ENCODE measurements around the gene NEURL1B. TPM values are rescaled to one million over a fixed set of nuclear protein-coding genes. Genes with fewer than 3 reads are reported as not detected.

Gene NEURL1B
- polyA plus RNA-seq, 2 of the 4 experiments (the other 2 are of a cell fraction): 0.89 to 2.1 TPM

DNA sequence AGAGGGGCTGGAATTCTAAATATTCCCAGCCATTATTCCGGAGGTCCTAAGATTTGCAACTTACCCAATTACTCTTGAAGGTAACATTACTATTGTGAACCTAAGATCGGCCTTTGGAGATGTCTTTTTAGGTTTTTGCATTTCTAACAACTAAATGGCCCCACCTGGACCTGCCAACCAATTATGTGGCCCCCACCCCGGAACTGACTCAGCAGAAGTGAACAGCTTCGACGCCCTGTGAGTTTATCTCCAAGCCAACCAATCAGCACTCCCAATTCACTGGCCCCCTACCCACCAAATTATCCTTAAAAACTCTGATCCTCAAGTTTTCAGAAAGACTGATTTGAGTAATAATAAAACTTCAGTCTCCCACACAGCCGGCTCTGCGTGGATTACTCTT, 62.9 kb downstream of the NEURL1B start:
- Histone ChIP-seq H3K27ac (no peak overlapping the region), H3K4me2 (no peak overlapping the region), H3K4me3 (no peak overlapping the region), H3K9me3 (no peaks in the 10 kb centered on the region), H3K4me1 (peaks cover 11% of the 10 kb centered on the region)
- ChIA-PET CTCF (interaction anchor here (1.0 to 11.9 kb wide), 6 partner anchors 7 to 229 kb away, joined by 3 to 480 read pairs (median 4); no protein-coding TSS in a partner anchor), POLR2A (no interaction called here)
- FAIRE-seq (no peak), DNase-seq (ENCODE audit: low read depth in 1 of 2, low spot score in 1 of 2) (no peak), ATAC-seq (no peak)
- WGBS (ENCODE audit: missing lambda C conversion rate): 89% methylated on average over 7 of the region's 7 CpGs
- no peak for TF ChIP-seq HDAC2 (IDR thresholded peaks at IDR 0.05)
- no peak for TF ChIP-seq POLR2A (IDR thresholded peaks at IDR 0.05; ENCODE audit: low read length)
- no peak for TF ChIP-seq PHF8 (IDR thresholded peaks at IDR 0.05; ENCODE audit: borderline replicate concordance, low read depth)
- TF ChIP-seq RCOR1 (IDR thresholded peaks at IDR 0.05; ENCODE audit: low read depth, low read length): no peak
- TF ChIP-seq JUN (IDR thresholded peaks at IDR 0.05): no peak
- TF ChIP-seq MAFK (IDR thresholded peaks at IDR 0.05; ENCODE audit: partially characterized antibody): no peak
- no peak for TF ChIP-seq EP300 (IDR thresholded peaks at IDR 0.05)
- TF ChIP-seq, protein P1, sequence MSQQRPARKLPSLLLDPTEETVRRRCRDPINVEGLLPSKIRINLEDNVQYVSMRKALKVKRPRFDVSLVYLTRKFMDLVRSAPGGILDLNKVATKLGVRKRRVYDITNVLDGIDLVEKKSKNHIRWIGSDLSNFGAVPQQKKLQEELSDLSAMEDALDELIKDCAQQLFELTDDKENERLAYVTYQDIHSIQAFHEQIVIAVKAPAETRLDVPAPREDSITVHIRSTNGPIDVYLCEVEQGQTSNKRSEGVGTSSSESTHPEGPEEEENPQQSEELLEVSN (IDR thresholded peaks at IDR 0.05; ENCODE audit: borderline replicate concordance, low read depth): no peak
- no peak for TF ChIP-seq EHF (CRISPR knock-in tag; IDR thresholded peaks at IDR 0.05)
- TF ChIP-seq ZFP36 (IDR thresholded peaks at IDR 0.05; ENCODE audit: borderline replicate concordance, partially characterized antibody): no peak
- TF ChIP-seq, protein P2, sequence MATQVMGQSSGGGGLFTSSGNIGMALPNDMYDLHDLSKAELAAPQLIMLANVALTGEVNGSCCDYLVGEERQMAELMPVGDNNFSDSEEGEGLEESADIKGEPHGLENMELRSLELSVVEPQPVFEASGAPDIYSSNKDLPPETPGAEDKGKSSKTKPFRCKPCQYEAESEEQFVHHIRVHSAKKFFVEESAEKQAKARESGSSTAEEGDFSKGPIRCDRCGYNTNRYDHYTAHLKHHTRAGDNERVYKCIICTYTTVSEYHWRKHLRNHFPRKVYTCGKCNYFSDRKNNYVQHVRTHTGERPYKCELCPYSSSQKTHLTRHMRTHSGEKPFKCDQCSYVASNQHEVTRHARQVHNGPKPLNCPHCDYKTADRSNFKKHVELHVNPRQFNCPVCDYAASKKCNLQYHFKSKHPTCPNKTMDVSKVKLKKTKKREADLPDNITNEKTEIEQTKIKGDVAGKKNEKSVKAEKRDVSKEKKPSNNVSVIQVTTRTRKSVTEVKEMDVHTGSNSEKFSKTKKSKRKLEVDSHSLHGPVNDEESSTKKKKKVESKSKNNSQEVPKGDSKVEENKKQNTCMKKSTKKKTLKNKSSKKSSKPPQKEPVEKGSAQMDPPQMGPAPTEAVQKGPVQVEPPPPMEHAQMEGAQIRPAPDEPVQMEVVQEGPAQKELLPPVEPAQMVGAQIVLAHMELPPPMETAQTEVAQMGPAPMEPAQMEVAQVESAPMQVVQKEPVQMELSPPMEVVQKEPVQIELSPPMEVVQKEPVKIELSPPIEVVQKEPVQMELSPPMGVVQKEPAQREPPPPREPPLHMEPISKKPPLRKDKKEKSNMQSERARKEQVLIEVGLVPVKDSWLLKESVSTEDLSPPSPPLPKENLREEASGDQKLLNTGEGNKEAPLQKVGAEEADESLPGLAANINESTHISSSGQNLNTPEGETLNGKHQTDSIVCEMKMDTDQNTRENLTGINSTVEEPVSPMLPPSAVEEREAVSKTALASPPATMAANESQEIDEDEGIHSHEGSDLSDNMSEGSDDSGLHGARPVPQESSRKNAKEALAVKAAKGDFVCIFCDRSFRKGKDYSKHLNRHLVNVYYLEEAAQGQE (IDR thresholded peaks at IDR 0.05): no peak

DNA sequence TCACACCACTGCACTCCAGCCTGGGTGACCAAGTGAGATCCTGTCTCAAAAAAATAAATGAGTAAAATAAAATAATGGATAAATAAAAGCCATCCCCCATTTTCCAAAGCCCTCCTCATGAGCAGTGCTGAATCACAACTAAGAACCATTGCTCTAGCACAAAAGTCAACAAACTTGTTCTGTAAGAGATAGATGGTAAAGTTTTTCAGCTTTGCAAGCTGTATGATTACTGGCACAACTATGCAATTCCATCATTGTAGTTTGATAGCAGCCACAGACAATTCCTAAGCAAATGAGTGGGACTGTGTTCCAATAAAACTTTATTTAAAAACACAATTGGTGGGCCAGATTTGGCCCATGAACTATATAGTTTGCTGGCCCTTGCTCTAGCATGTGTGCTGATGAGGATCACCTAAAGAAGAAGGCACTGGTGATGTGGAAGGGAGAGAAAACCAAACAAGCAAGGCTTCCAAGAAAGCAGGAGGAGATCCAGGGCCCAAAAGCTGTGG, 64.6 kb downstream of the NEURL1B start:
- no peak for DNase-seq (ENCODE audit: low read depth in 1 of 2, low spot score in 1 of 2)
- TF ChIP-seq RARB (CRISPR knock-in tag; IDR thresholded peaks at IDR 0.05): no peak
- TF ChIP-seq HDAC2 (IDR thresholded peaks at IDR 0.05): no peak
- no peak for TF ChIP-seq RAD21 (conservative IDR thresholded peaks at IDR 0.05 in 1 of 2, IDR thresholded peaks at IDR 0.05 in 1 of 2)
- no peak for TF ChIP-seq RNF2 (IDR thresholded peaks at IDR 0.05; ENCODE audit: borderline replicate concordance, low read depth)
- TF ChIP-seq NFE2L2 (conservative IDR thresholded peaks at IDR 0.05; ENCODE audit: low read length): no peak
- no peak for TF ChIP-seq CBX2 (IDR thresholded peaks at IDR 0.05; ENCODE audit: borderline replicate concordance, low read depth)
- TF ChIP-seq HOXB13 (CRISPR knock-in tag; IDR thresholded peaks at IDR 0.05; ENCODE audit: low read depth): no peak
- no peak for TF ChIP-seq FOXS1 (CRISPR knock-in tag; IDR thresholded peaks at IDR 0.05)
- TF ChIP-seq CHD2 (IDR thresholded peaks at IDR 0.05; ENCODE audit: low read length, partially characterized antibody): no peak
- no peak for TF ChIP-seq MYC (IDR thresholded peaks at IDR 0.05; ENCODE audit: borderline replicate concordance, low read length)
- no peak for TF ChIP-seq FOSB (CRISPR knock-in tag; IDR thresholded peaks at IDR 0.05)
- no peak for TF ChIP-seq MAZ (IDR thresholded peaks at IDR 0.05; ENCODE audit: borderline replicate concordance, low read depth, low read length)
- TF ChIP-seq ZSCAN20 (CRISPR knock-in tag; IDR thresholded peaks at IDR 0.05): no peak
- TF ChIP-seq BHLHE40 (IDR thresholded peaks at IDR 0.05; ENCODE audit: low read depth, low read length): no peak
- no peak for TF ChIP-seq ZNF302 (CRISPR knock-in tag; IDR thresholded peaks at IDR 0.05)
- TF ChIP-seq JUN (IDR thresholded peaks at IDR 0.05): no peak
- TF ChIP-seq, protein P3, sequence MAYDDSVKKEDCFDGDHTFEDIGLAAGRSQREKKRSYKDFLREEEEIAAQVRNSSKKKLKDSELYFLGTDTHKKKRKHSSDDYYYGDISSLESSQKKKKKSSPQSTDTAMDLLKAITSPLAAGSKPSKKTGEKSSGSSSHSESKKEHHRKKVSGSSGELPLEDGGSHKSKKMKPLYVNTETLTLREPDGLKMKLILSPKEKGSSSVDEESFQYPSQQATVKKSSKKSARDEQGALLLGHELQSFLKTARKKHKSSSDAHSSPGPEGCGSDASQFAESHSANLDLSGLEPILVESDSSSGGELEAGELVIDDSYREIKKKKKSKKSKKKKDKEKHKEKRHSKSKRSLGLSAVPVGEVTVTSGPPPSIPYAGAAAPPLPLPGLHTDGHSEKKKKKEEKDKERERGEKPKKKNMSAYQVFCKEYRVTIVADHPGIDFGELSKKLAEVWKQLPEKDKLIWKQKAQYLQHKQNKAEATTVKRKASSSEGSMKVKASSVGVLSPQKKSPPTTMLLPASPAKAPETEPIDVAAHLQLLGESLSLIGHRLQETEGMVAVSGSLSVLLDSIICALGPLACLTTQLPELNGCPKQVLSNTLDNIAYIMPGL (CRISPR knock-in tag; IDR thresholded peaks at IDR 0.05; ENCODE audit: borderline replicate concordance): no peak
- CTCF ChIA-PET: interaction anchor here (0.6 to 11.9 kb wide), 14 partner anchors 9 to 1994 kb away, joined by 3 to 480 read pairs (median 12); partner anchors contain the start of gene DUSP1
- no peak for ATAC-seq
- Histone ChIP-seq H3K27ac (no peak overlapping the region), H3K4me1 (peaks cover 11% of the 10 kb centered on the region), H3K4me2 (no peak overlapping the region), H3K9me3 (no peaks in the 10 kb centered on the region), H3K4me3 (no peak overlapping the region)
- POLR2A ChIA-PET: no interaction called here
- no peak for FAIRE-seq

Data from A549 (cell line).